Suppressor macrophage treated with lipopolysaccharide for 1 hour (primary cell): Measurements from ENCODE around the gene VWA5B2.
A peak's percentile ranks its signal among the peaks of the same experiment; 100 is the strongest.

ENCODE experiments used
- DNase-seq, 3 donors: peaks; one replicate each; pipeline ENCODE4 v3.0.0-alpha.2; 2020 to 2022

VWA5B2 gene

DNA sequence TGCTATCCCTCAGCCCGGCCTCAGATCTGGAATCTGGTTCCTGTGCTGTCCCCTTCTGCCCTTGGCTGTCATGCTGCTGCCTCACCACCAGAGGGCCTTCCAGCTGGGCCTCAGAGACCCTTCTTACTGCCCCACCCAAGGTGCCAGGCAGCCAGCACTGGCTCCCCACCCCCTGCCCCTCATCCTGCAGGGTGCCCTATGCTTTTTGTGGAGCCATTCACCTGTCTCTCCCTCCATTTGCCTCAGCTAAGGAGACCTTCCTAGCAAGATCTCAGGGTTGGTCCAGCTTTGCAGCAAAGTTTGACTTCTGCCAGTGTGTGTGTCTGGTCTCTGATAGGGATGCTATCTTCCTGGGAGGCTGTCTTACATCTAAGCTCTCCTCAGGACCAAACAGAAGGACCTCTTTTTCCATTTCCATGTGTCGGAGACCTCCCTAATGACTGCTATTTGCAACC is 1.9 kb upstream of the VWA5B2 start:
- DNase-seq = peak; percentile 59 to 66 (median 61)

- no peak for DNase-seq
Observed at GRCh38 chr3:184228376-184229137, 828 bp upstream of the VWA5B2 start.

- DNase-seq = peak in 2 of 3 donors; percentile 16 to 18
Observed at GRCh38 chr3:184230081-184230602, 757 bp downstream of the VWA5B2 start.

DNA sequence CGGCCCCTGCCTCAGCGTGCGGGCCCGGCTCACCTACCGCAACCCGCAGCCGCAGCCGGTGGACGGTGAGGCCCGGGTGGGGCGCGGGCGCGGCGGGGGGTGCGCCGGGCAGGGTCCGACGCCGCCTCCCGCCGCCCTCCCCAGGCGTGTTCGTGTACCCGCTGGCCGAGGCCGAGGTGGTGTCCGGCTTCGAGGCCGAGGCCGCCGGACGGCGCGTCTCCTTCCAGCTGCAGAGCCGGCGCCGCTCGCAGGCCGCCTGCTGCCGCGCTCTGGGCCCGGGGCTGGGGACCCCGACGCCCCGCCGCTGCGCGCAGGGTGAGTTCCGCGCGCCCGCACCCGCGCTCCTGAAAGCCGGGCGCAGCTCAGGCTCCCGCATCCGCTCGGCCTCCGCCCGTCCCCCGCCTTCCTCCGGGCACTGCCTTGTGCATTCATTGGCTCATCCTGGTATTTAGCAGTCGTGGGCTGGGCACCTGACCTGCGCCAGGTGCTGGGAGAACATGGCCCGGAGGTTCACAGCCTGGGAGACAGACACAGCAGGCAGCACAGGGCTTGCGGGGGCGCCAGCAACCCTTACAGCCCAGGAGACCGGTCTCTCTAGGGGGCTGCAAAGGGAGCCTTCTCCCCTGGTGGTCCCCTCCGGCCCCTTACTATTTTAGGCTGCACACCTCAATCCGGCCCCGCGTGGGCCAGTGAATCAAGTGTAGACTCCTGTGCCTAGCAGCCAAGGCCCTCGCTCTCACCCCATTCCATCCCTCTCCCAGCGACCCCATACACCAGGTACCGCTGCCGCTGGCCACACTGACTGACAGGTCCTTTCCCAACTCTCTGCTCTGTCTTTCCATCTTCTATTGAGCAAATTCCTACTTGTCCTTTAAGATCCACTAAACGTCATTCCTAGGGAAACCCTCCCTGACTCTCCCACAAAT is 1.5 kb downstream of the VWA5B2 start:
- DNase-seq = peak in 2 of 3 donors; percentile 10 to 12

GRCh38 chr3:184231671-184232070 is 2.3 kb downstream of the VWA5B2 start:
- no peak for DNase-seq

GRCh38 chr3:184233127-184233843 is 3.9 kb downstream of the VWA5B2 start:
- no peak for DNase-seq

GRCh38 chr3:184234224-184234623 is 4.8 kb downstream of the VWA5B2 start:
- peak in 1 of 3 donors; percentile 13 for DNase-seq

DNA sequence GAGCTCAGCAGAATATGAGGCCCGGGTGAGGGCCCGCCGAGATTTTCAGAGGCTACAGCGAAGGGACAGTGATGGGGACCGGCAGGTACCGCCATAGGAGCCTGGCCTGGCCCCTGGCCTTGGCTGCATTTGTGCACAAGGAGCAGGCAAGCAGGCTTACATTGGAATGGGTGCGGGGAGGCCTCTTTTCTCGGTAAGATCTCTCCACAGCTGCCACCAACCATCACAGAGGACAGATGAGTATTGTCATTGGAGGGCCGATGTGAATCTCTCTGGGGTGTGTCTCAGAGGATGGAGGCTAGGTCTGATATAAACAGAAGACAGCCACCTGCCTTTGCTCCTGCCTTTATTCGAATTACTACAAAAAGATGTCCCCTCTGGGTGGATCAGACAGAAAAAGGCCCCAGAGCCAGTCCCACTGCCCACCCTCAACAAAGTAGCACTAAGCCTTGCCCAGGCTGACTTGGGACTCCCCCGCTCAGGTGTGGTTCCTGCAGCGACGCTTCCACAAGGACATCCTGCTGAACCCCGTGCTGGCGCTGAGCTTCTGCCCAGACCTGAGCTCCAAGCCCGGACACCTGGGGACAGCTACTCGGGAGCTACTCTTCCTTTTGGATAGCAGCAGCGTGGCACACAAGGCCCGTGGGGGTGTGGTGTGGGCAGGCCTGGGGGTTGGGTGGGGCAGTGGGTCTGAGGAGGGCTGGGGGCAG is 5.4 kb downstream of the VWA5B2 start:
- DNase-seq = no peak

GRCh38 chr3:184235381-184236032 is 6.1 kb downstream of the VWA5B2 start:
- DNase-seq = no peak

- DNase-seq = no peak
Observed at GRCh38 chr3:184236033-184236410, 6.6 kb downstream of the VWA5B2 start.

- no peak for DNase-seq
Observed at GRCh38 chr3:184236636-184237035, 7.3 kb downstream of the VWA5B2 start.

DNA sequence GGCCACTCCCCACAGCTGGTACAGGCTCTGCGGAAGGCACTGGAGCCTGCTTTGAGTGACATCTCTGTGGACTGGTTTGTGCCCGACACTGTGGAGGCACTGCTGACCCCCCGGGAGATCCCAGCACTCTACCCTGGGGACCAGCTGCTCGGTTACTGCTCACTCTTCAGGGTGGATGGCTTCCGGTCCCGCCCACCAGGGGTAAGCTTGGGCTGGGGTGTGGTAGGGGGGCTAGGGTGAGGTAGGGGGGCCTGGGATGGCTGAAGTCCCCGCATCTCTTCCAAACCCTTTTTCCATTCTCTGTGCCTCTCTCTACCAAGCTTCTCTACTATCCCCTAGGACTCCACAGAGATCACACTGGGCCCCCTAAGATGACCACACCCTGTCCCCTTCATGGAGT is 7.8 kb downstream of the VWA5B2 start:
- DNase-seq = no peak

DNA sequence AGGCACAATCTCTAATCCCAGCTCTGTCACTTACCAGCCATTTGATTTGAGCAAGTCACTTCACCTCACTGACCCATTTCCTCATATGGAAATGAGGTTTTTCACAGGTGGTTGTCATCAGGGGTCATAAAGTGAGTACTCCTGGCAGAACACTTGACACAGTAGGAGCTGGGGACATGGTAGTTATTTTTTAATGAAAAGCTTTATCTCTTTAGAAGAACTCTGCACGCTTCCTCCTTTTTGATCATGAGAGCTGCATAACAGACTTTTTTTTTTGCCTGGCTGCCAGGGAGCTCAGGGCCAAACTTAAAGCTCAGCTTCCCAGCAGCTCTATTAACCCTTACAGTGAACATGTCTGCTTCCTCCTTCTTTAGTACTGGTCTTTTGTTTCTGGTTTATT is 8.4 kb downstream of the VWA5B2 start:
- DNase-seq = no peak

DNA sequence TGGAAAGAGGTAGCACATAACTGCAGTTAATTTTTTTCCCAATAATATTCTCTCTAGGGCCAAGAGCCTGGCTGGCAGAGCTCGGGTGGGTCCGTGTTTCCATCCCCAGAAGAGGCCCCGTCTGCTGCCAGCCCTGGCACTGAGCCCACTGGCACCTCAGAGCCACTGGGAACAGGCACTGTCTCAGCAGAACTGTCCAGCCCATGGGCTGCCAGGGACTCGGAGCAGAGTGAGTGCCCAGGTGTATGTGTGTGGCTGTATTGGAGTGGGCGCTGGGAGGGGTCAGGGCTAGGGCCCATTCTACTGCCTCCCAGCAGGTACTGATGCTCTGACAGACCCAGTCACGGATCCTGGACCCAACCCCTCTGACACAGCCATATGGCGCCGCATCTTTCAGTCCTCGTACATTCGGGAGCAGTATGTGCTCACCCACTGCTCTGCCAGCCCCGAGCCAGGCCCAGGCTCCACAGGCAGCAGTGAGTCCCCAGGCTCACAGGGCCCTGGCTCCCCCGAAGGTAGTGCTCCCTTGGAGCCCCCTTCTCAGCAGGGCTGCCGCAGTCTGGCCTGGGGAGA is 8.9 kb downstream of the VWA5B2 start:
- DNase-seq = no peak

- no peak for DNase-seq
Observed at GRCh38 chr3:184239221-184239620, 9.8 kb downstream of the VWA5B2 start.

DNA sequence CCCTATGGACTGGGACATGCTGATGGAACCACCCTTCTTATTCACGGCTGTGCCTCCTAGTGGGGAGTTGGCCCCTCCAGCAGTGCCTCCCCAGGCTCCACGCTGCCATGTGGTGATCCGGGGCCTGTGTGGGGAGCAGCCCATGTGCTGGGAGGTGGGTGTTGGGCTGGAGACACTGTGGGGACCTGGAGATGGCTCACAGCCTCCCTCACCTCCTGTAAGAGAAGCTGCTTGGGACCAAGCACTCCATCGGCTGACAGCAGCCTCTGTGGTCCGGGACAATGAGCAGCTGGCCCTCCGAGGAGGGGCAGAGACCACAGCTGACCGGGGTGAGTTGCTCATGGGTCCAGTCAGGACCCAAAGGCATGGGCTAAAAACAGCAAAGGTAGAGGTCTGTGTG is 10.3 kb downstream of the VWA5B2 start:
- DNase-seq = no peak

- no peak for DNase-seq
Observed at GRCh38 chr3:184240384-184241140, 11.2 kb downstream of the VWA5B2 start.

- no peak for DNase-seq
Observed at GRCh38 chr3:184241141-184241446, 11.7 kb downstream of the VWA5B2 start.

DNA sequence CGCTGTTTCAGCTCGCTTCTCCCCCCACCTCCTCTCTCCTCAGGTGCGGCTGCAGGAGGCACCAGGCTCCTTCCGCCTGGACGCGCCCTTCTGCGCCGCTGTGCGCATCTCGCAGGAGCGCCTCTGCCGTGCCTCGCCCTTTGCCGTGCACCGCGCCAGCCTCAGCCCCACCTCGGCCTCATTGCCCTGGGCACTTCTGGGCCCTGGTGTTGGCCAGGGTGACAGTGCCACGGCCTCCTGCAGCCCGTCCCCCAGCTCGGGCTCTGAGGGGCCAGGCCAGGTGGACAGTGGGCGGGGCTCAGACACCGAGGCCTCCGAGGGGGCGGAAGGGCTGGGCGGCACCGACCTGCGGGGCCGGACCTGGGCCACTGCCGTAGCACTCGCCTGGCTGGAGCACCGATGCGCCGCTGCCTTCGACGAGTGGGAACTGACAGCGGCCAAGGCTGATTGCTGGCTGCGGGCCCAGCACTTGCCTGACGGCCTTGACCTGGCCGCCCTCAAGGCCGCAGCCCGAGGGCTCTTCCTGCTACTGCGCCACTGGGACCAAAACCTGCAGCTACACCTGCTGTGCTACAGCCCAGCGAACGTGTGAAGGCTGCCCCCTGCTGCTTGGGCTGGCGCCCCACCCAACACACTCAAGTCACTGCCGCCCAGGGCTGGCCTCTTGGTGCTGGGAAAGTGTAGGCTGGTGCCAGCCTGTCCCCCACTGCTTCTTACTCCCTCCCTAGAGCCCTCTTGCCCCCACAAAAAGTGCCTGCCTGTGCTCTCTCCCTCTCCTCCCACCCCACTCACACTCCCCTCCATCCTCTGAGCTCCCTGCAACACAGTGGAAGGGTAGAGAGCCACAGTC is 12.3 kb downstream of the VWA5B2 start:
- peak in 1 of 3 donors; percentile 27 for DNase-seq

- no peak for DNase-seq
Observed at GRCh38 chr3:184242297-184242685, 12.9 kb downstream of the VWA5B2 start.
